Superior temporal gyrus (tissue), 1 donor: ENCODE measurements around the gene ATP6AP2.

Experiments used
- DNase-seq: peaks from one replicate; pipeline ENCODE4 v3.0.0-alpha.2; 2016; ENCODE audit errors: extremely low spot score

ATP6AP2 gene

DNA sequence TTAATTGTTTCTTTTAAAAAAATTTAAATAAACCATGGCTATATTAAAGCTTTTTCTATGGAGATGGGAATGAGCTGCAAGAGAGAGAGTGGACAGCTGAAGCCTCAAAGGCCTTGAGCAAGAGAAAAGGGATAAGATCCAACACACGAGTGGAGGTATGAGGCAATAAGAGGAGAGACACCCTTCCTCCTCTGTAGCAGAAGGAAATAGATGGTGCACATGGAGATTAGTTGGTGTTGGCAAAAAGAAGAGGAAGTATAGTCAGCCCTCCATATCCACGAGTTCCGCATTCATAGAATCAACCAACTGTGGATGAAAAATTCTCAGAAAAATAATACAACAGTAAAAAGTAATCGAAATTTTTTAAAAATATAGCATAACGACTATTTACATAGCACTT, 63.4 kb downstream of the ATP6AP2 start:
- DNase-seq, result no peak

DNA sequence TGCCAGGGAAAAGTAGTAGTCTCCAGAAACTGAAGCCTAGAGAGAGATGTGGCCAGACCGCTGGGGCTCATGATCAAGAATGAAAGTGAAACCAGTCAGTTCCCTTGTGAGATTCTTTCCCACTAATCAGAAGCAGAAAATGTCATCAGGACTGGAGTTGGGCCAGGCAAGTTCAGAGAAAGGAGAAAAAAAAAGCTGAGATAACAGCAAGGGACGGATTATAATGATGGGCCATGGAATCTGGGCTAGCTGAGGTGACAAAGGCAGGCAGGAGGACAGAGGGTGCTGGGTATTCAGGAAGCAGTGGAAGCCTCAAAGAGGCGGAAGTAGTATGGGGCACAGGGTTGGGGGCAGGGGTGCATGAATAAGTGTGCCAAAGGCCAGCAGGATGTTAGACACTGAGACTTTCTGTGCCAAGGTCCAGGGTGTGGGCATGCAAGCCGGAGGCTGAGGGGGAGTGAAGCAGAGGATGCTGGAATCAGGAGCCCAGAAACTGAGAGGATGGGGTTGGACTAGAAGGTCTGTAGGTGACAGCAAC, 64.1 kb downstream of the ATP6AP2 start:
- DNase-seq, result no peak

DNA sequence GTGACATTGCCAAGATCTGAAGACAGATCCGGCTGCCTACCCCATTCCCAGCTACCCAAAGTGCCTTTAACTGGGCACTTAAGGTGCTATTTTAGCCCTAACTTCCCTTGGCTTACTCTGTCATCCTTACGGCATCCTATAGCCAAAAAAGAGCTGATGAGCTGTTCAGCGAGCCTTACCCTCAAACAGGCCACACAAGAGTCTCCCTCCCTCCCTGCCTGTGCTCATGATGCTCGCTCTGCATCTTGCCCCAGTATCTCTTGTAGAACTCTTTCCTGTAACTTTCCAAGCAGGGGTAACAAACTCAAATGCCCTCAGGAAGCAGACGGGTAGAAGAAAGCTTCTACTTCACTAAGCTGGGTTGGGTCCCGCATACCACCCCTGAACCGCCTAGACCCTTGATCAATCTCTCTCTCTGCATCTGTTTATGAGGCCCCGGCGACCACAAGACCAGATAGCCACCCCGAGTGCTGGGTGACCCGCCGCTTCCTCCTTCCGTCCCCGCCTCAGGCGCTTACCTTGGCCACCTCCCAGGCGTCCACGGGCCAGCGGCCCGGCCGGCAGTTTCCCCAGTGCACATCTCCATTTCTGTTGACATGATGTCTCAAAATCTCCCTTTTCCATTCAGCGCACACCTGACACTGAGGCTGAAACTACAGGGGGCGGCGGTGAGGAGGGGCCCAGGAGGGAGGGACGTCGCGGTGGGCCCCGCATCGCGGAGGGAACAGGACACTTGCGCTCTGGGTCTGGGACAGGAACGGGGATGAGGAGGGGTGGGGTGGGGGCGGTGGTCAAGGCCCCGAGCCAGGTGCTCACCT, 65.9 kb downstream of the ATP6AP2 start:
- no peak for DNase-seq

DNA sequence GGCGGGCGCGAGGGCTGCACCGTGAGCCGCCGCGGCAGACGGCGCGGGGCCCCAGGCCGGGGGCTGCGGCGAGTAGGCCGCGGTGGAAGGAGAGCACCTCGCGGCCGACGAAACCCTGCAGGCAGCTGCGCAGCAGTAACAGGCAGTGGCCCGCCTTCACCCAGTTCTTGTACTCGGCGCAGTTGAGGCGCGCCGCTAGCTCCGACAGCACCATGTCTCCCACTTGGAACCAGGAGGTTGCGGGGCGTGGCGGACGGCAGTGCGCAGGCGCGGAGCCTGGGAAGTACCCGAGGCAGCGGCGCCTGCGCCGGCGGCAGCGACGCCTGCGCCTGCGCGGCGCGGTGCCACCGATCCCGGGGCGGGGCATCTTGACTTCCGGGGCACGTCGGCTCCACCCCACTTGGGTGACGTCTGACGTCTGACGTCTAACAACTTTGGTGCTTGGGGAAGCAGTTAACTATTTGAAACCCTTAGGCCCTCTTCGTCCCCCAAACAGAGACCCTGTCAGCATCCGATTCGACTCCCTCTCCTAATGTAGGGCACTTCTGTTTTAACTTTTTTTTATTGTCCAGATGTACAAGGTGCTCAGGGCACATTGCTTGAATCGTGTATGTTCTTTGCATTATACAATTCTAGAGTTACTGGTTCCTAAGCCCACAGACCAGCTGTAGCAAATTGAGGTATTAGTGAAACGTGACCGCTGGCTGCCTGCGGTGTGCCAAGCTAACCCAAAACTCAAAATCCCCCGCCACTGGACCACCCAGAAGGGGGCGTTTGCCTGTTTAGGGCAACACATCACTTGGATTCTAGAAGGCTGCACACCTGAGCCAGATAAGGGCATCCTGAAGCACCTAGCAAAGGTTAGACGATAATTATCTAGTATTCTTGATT, 66.8 kb downstream of the ATP6AP2 start, which contains the start of gene CXorf38:
TSS of gene CXorf38 (minus strand) at position 255 of the 891 bp plus-strand sequence. CDS start at position 214, 41 bp downstream.
- peak; percentile 82 for DNase-seq

DNA sequence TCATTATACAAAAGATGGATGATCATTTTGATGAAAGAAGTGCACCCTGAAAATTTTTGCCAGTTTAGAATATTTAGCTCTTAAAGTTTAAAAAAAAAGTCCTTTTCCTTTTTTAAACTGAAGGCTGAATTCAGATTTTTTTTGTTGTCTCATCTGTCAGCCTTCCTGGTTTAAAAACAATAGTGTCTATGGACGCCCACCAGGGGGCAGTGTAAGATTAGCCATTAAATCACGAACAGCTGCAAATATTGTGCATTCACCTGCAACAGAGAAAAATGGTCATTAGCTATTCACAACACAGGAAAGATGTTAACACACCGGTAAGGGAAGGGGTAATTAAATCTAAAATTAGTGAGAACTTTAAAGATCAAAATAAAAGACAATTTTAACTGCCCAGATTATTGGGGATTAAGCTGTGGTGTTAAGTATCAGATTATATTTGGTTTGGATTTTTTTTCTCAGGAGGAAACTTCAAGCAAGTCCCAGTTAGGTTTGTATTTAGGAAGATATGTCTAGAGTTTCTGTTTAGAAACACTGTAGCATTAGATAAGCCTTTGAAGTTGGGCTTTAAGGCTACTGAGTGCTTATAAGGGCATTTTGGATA, 71.0 kb downstream of the ATP6AP2 start:
- peak; percentile 74 for DNase-seq

DNA sequence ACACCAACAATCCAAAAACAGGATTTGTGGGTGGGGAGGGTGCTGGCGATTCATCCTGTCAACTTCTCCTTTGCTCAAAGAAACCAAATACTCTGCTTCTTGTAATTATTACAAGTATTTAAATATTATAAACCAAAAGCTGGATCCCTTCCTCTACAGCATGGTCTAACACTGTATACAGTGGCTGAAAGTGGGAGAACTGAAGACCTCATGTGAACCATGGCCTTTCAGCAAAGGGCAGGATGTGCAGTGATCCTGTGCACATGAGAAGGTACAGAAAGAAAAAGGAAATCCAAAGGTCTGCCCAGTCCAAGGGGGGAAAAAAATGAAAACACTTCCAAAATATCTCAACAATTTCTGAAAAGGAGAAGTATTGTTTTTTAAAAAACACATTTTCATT, 71.9 kb downstream of the ATP6AP2 start:
- no peak for DNase-seq

DNA sequence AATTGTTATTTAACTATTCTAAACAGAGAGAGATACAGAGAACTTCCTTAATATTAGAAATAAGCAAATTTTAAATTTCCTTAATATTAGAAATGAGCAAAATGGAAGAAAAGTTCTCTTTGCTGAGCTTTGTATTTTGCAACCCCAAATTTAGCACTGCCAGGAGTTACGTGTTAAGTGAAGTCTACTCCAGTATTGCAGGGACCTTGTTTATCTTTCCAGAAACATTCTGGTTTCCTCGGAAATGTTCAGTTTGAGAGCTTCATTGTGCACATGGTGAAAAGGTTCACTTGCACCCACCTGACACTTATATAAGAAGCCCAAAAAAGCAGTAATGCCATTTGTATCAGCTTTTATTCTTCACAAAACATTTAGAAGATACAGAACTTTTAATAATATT, 72.8 kb downstream of the ATP6AP2 start:
- no peak for DNase-seq
